Measurements from ENCODE around the gene PSMB9.

DNA sequence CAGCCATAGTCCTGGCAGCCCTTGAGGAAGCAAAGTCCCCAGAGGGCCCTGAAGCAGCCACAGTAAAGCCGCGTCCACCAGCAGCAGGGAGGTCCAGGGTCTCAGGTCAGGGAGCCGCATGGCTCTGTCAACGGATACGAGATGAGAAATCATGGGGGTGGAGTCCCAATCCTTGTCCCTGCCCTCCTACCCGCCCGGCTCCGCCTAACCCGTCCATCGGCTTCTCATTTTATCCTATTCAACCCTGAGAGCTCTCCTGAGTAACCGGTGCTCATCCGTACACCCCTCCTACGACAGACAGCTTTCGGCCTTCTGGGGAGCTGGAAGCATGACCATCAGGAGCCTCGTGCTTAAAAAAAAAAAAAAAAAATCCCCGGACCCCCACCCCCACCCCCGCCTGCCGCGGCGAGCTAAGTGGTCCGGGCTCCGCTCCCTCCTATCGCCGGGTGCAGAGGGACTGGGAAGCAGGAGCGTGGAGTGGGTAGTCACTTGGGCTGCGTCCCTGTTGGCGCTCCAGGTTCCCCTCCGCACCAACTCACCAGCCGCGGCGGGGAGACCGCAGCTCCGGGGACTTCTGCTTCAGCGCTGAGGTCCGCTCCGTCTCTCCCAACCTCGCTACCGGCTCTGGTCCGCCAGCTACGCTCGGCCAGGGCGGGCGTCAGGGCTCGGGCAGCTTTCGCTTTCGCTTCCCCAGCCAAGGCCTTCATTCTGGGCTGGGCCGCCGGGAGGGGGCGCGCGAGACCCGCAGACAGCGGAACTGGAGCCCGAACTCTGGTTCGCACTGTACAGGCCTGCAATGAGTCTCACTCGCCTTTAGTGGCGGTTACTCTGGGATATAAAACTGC is 15.7 kb upstream of the PSMB9 start, which contains the start of gene TAP2:
- TF ChIP-seq, protein P1, sequence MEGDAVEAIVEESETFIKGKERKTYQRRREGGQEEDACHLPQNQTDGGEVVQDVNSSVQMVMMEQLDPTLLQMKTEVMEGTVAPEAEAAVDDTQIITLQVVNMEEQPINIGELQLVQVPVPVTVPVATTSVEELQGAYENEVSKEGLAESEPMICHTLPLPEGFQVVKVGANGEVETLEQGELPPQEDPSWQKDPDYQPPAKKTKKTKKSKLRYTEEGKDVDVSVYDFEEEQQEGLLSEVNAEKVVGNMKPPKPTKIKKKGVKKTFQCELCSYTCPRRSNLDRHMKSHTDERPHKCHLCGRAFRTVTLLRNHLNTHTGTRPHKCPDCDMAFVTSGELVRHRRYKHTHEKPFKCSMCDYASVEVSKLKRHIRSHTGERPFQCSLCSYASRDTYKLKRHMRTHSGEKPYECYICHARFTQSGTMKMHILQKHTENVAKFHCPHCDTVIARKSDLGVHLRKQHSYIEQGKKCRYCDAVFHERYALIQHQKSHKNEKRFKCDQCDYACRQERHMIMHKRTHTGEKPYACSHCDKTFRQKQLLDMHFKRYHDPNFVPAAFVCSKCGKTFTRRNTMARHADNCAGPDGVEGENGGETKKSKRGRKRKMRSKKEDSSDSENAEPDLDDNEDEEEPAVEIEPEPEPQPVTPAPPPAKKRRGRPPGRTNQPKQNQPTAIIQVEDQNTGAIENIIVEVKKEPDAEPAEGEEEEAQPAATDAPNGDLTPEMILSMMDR (IDR thresholded peaks at IDR 0.05): peak; percentile 81 to 99 (median 98)
- peak in 1 of 2 donors; percentile 69 for TF ChIP-seq POLR2A (IDR thresholded peaks at IDR 0.05)
